GM21723 (cell line): ENCODE results near the gene CTSW.
"Not testable (repeated sequence)": the region's sequence is repeated elsewhere in the genome, so short reads cannot be mapped to it uniquely, and the experiment has no call there.

Source experiments
- ATAC-seq: cut with Tn5 transposase; IDR thresholded peaks from one replicate; pipeline ENCODE4 v1.9.1; 2021; ENCODE audit warnings: mild to moderate bottlenecking, moderate library complexity; ENCODE audit not compliant: unreplicated experiment

The CTSW gene, protein sequence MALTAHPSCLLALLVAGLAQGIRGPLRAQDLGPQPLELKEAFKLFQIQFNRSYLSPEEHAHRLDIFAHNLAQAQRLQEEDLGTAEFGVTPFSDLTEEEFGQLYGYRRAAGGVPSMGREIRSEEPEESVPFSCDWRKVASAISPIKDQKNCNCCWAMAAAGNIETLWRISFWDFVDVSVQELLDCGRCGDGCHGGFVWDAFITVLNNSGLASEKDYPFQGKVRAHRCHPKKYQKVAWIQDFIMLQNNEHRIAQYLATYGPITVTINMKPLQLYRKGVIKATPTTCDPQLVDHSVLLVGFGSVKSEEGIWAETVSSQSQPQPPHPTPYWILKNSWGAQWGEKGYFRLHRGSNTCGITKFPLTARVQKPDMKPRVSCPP

DNA sequence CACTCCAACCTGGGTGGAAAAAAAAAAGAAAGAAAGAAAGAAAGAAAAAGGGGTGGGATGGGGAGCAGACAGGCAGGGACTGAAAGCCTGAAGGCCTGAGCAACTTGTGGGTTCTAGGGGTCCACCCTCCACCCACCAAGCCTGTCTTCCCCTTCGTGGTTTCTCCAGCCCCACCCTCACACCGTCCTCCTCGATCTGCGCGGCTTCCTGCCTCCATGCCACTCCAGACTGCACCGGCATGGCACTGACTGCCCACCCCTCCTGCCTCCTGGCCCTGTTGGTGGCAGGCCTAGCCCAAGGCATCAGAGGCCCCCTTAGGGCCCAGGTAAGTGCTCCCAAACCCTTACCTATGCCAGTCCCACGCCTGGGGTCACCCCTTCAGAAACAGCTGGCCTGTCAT lies at the start of gene CTSW:
Gene CTSW (plus strand): TSS at position 221 of the 400 bp plus-strand sequence. CDS start 18 bp downstream, at position 239.
- no peak for ATAC-seq

DNA sequence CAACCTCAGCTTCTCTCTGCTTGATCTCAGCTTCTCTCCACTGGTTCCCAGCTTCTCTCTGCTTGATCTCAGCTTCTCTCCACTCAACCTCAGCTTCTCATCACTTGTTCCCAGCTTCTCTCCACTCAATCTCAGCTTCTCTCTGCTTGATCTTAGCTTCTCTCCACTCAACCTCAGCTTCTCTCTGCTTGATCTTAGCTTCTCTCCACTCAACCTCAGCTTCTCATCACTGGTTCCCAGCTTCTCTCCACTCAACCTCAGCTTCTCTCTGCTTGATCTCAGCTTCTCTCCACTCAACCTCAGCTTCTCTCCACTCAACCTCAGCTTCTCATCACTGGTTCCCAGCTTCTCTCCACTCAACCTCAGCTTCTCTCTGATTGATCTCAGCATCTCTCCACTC lies 47.4 kb upstream of the CTSW start:
- ATAC-seq: not testable (repeated sequence)

DNA sequence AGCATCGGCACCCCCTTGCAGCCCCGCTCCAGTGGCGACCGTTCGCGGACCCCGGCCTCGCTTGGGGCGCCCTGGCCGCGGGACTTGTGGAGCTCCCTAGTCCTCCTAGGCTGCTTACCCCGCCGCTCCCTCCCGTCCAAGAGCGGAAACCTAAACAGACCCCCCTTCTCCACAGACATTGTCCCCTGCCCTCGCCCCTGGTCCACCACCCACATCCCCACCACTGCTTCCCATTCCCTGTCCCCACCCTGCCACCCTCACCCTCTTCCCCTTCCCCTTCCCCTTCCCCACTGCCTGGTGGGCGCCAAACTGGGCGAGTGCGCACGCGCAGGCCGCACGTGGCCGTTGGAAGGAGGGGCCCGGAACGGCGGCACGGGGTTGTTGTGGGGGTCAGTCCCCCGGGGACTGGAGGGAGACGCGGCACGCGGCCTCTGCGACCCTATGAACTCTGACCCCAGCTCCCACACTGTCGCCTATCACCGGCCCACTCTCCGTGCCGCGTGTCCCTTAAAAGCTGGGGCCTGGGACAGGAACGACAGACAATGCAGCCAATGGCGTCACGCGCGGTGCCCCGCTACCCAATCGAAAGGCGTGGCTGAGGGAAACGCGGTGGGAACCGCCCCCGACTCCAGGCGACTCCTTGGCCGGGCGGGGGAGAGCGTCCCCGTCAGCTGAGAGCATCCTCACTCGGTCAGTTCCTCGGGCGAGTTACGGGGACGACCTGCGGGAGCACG lies 46.2 kb upstream of the CTSW start, which contains the start of gene SNX32:
Gene SNX32 (plus strand): TSS at position 667 of the 734 bp plus-strand sequence. CDS start 103 bp downstream, outside the sequence.
- ATAC-seq: peak; percentile 94

DNA sequence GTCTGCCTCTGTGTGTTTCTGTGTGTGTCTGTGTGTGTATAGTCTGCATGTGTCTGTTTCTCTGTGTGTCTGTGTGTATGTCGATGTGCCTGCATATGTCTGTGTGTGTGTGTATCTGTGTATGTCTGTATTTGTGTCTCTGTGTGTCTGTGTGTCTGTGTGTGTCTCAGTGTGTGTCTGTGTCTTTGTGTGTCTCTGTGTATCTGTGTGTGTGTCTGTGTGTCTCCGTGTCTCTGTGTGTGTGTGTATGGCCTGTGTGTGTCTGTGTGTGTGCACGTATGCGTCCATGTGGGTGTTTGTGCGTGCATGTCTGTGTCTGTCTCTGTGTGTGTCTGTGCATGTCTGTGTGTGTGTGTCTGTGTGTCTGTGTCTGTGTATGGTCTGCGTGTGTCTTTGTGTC lies 45.4 kb upstream of the CTSW start:
- ATAC-seq: no peak

DNA sequence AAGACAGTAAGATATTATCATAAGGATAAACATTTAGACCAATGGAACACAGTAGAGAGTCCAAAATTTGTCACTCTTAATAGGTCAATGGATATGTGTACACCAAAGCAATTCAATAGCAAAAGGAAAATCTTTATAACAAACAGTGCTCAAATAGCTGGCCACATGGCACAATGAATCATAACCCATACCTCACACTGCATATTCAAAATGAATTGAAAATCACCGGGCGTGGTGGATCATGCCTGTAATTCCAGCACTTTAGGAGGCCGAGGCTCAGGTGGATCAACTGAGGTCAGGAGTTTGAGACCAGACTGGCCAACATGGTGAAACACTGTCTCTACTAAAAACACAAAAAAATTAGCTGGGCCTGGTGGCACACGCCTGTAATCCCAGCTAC lies 37.5 kb upstream of the CTSW start:
- no peak for ATAC-seq

DNA sequence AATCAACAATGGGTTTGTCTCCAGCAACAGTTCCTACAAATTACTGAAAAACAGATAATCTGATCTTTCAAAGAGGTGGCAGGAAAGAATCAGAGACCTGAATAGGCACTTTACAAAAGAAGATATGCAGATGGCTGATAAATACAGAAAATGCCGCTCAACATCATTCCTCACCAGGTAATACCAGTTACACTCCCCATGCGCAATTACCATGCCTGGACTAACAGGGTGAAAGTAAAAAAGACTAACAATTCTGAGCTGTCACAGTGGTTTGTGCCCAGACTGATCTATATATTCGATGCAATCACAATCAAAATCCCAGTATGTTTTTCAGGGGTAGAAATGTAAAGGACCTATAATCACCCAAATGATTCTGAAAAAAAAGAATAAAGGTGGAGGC lies 35.8 kb upstream of the CTSW start:
- ATAC-seq: no peak

DNA sequence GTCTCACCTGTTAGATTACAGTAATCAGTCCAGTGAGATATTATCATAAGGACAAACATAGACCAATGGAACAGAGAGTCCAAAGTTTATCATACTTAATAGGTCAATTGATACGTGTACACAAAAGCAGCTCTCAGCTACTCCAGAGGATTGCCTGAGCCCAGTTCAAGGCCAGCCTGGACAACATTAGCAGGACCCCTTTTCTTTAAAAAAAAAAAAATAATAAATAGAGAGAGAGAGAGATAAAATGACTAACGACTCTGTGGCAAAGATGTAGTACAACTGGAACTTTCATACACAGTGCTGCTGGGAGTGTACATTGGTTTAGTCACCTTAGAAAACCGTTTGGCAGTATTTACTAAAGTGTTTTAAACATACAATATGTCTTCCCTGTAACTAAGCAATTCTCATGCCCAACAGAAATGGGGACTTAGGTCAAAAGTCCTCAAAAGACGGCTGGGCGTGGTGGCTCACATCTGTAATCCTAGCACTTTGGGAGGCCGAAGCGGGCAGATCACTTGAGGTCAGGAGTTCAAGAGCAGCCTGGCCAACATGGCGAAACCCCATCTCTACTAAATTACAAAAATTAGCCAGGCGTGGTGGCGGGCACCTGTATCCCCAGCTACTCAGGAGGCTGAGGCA lies 35.3 kb upstream of the CTSW start:
- no peak for ATAC-seq

DNA sequence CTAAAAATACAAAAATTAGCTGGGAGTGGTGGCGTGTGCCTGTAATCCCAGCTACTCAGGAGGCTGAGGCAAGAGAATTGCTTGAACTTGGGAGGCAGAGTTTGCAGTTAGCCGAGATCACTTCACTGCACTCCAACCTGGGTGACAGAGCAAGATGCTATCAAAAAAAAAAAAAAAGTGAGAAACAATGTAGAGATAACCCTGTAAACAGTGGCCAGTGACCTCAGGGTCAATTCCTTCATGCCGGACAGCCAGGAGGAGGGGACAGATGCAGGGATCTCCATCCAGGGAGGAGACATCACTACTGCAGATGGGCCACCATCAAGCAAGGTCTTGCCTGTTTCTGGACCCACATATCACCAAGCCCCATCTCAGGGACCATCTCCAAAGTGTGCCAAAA lies 31.9 kb upstream of the CTSW start:
- no peak for ATAC-seq

DNA sequence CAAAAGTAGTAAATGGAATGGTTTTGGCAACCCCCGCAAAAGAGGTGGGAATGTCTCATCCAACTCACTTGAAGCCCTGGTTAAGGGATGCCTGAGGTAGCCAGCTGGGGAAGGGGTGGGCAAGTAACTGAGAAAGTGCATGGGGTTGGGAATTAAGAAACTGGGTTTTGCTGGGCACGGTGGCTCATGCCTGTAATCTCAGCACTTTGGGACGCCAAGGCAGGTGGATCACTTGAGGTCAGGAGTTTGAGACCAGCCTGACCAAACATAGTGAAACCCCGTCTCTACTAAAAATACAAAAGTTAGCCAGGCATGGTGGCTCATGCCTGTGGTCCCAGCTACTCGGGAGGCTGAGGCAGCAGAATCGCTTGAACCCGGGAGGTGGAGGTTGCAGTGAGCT lies 30.9 kb upstream of the CTSW start:
- not testable (repeated sequence) for ATAC-seq

DNA sequence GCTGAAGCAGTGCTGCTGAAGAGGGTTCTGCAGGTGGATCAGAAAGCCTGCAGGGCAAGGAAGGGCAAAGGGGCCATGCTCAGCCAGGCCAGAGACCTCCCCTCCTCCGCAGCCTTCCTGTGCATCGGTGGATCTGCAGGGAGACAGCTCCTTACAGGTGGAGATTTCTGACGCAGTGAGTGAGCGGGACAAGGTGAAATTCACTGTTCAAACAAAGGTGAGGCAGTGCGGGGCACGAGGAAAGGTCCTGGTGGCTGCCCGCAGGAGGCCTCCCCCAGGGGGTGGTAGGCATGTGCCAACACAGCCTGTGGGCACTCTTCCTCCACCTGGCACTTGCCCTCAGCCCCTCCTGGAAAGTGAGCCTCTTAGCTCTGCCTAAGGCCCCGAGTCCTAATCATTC lies 30.3 kb upstream of the CTSW start:
- no peak for ATAC-seq

DNA sequence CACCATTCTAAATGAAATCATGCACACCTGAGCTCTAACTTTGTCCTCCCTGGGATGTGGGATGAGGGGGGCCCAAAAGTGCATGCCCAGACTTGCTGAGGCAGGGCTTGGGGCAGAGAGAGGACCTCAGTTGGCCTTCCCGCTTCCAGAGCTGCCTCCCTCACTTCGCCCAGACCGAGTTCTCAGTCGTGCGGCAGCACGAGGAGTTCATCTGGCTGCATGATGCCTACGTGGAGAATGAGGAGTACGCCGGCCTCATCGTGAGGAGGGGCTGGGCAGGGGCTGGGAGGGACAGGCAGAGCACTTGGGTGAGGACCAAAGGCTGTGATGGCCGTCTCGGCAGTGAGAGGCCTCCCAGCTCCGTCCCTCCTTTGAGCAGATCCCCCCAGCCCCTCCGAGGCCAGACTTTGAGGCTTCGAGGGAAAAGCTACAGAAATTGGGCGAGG lies 29.8 kb upstream of the CTSW start:
- no peak for ATAC-seq

DNA sequence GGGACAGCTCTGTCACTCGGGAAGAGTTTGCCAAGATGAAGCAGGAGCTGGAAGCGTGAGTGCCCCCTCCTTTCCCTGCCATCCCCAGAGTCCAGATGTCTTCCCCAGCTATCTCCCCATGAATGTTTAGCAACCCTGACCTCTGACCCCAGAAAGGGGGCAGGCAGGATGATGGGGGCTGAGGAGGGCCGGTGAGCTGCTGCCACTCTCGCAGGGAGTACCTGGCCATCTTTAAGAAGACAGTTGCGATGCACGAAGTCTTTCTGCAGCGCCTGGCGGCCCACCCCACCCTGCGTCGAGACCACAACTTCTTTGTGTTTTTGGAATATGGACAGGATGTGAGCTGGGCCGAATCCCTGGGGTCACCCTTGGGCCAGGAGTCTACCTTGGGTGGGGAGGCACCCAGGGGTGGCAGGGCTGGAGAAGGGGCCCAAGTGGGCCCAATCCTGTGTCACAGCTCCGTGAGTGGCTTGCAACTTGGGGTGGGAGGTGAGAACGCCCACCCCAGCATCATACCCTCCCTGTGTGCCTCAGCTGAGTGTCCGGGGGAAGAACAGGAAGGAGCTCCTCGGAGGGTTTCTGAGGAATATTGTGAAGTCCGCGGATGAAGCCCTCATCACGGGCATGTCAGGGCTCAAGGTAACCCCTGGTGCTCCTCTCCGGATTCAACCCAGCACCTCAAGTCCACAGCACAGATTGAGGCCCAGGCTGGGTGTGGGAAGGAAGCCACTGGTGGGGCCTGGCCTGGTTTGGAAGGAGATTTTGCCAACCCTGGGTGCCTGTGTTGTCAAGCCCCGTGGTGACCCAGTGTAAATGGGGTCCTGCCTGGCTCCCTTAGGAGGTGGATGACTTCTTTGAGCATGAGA lies 29.2 kb upstream of the CTSW start:
- no peak for ATAC-seq

DNA sequence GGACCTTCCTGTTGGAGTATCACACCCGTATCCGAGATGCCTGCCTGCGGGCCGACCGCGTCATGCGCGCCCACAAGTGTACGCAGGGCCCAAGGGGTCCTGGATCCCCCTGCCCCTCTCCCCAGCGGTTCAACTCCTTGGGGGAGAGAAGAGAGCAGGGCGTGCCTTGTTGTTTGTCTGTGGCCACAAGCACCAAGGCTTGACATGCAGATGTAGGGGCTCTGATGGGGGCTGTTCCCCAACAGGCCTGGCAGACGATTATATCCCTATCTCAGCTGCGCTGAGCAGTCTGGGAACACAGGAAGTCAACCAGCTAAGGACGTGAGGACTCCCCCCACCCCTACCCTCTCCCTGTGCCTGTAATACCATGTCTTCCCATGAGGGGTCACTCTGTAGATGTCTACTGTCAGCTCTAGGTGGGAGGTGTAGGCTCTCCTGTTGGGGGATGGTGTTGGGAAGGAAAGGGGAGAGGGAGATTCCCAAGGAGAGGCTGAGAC lies 28.5 kb upstream of the CTSW start:
- ATAC-seq: no peak

DNA sequence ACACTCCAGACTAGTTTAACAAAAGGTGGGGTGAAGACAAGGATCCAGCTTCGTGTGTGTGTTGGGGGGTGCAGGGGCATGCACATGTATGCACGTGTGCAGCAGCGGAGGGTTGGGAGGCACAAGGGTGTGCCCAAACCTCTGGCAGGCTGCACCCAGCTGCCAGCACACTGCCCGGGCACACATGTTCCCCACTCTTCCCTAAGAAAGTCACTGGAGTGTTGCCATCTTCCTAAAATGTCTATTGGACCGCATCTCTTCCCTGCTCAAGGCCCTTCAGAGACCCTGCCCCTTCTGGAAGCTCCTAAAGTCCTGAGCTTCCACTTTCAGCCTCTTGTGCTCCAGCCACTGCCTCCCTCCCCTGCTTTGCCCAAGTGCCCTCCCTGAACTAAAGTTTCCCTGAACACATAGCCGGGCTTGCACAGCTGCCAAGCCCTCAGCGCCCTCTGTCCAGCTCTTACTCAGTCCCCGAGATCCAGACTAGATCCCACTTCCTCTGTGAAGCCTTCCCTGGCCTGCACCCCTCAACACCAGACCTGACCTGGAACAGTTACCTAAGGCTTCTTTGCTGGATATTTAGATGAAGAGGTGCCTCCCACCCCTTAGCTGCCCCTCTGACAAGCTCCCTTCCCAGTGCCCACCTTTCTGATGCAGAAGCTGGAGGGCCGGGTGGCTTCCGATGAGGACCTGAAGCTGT lies 27.7 kb upstream of the CTSW start:
- no peak for ATAC-seq

DNA sequence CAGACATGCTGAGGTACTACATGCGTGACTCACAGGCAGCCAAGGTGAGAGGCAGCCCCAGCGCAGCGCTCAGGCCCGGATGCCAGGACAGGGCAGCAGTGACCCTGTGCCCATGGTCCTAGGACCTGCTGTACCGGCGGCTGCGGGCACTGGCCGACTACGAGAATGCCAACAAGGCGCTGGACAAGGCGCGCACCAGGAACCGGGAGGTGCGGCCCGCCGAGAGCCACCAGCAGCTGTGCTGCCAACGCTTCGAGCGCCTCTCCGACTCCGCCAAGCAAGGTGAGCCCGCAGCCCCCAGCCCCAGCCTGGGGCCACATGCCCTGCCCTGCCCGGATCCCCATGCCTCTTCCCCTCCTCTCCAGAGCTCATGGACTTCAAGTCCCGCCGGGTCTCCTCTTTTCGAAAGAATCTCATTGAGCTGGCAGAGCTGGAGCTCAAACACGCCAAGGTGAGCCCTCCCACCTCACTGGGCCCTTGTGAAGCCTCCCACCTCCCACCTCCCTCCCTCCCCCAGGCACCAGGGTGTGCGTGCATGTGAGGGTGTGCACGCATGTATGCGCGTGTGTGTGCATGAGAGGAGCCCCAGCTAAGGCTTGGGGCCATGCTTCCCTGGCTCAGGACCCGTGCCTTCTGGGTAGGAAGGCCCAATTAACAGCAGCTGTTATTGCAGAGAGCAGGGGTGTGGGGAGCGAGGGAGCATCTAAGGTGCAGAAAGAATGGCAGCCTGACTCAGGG lies 27.0 kb upstream of the CTSW start:
- ATAC-seq: no peak

DNA sequence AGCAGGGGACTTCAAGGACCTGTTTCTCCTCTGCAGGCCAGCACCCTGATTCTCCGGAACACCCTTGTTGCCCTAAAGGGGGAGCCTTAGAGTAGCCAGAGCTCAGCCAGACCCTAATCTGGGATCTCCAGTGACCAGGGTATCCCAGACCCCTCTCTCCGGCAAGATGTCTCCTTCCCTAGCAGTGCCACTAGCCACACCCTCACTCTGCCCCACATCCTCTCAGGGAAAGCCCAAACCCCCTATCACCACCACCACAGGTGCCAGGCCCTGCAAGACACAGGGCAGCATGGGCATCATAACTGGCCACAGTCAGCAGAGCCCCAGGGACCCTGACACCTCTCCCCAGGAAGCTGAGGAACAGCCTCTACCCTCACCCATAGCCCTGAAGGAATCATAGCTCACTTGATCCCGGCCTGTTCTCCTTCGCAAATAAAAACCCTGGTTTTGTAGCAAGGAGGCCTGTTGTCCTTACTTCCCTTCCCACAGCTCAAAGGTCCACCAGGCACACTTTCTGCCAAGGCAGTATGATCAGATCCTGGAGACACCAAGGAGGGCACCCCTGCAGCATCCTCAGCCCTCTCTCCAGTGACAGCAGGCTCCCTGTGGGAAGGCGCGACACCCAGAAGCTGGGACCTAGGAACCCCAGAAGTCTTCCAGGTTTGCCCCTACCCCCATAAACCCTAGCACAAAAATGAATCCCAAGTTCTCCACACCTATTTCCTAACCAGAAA lies 26.2 kb upstream of the CTSW start:
- ATAC-seq: no peak

DNA sequence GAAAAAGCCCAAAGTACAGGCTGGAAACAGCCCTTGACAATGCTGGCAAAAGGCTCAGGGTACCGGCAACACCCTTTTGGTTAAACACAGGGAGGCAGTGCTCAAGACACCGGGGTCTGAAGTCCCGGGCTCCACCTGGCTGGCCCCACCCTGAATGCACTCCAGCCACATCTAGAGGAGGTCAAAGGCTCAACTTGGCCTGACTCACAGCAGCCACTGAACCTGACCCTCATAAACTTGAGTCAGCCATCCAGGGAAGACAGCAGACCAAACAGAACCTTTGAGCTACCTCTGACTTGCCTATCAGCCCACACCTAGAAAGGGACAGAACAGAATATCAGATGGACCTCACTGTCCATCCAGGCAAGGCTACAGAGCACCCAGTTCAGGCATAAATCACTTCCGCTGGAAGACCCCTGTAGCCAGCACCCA lies 25.5 kb upstream of the CTSW start:
- no peak for ATAC-seq
